Spinal cord (tissue), 10 donors: ENCODE measurements around the gene ZDHHC3. TPM values are rescaled to one million over a fixed set of nuclear protein-coding genes. Genes with fewer than 3 reads are reported as not detected.

Experiments used
- DNase-seq, 6 donors: peaks; one replicate each; pipeline versions ENCODE4 v3.0.0 to v3.0.0-alpha.2; 2013 to 2015; ENCODE audit warnings: low spot score in 6 of 6, low read depth in 4 of 6
- H3K27ac ChIP-seq: one replicate; pipeline ENCODE4 v1.5.1; 2013; ENCODE audit warnings: low read depth, low read length, control low read depth
- H3K27me3 ChIP-seq: one replicate; pipeline ENCODE4 v1.6.1; 2013; ENCODE audit warnings: low read length; ENCODE audit not compliant: control insufficient read depth, insufficient read depth
- H3K36me3 ChIP-seq: one replicate; pipeline ENCODE4 v1.6.1; 2013; ENCODE audit warnings: low read length; ENCODE audit not compliant: control insufficient read depth, insufficient read depth
- H3K4me1 ChIP-seq: one replicate; pipeline ENCODE4 v1.6.1; 2013; ENCODE audit warnings: low read length; ENCODE audit not compliant: control insufficient read depth, insufficient read depth
- H3K4me3 ChIP-seq: one replicate; pipeline ENCODE4 v1.5.1; 2013; ENCODE audit warnings: low read depth, low read length, control low read depth
- H3K9me3 ChIP-seq: one replicate; pipeline ENCODE4 v1.6.1; 2013; ENCODE audit warnings: low read length; ENCODE audit not compliant: control insufficient read depth, insufficient read depth
- WGBS: methylation state at CpG from one replicate; pipeline ENCODE4 v1.1.5; 2013; ENCODE audit warnings: missing lambda C conversion rate; ENCODE audit not compliant: insufficient coverage; 5-methylcytosine and 5-hydroxymethylcytosine counted together
- polyA plus RNA-seq, 2 donors: library from polyadenylated mRNA; unstranded; fragments of 120-200 nt; gene quantifications; one replicate each; pipeline ENCODE4 v1.2.1, GENCODE V29; 2013; ENCODE audit not compliant: insufficient read length in 2 of 2
- total RNA-seq, 2 donors: library from RNA; depleted of rRNA in 1 of 2; stranded (reverse); fragments of 120-200 nt in 1 of 2; fragments of >200 nt in 1 of 2; gene quantifications; one replicate each; pipeline versions ENCODE4 v1.2.3 to v1.2.4, GENCODE V29; 2013 to 2014
- donor health status: healthy.

Gene ZDHHC3
- total and polyA plus RNA-seq, 4 donors, result 57.8 to 95.8 (median 70.6) TPM

DNA sequence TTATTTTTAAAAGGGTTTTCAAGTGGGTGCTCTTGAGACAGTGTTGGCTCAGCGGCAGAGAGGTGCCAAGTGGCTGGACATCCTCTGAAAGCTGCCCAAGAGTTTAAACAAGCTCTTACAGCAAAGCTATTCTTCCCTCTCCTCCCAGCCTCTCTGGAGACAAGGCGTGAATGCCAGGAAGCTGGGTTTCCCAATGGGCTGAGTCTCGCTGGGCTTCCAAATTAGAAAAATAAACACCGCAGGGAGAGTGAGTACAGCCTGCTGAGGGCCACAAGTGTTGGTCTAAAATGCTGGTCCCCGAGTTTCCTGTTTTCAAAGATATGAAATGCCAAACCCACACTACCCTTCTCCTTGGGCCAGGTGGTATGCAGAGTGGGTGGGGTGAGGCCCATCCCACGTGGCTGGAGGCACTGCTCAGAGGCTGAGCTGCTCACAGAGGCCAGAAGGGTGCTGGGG, 36.4 kb downstream of the ZDHHC3 start:
- peak in 1 of 6 donors; percentile 51 for DNase-seq
- 73% methylated on average over 4 of the region's 6 CpGs for WGBS

GRCh38 chr3:44932986-44933944, 42.7 kb downstream of the ZDHHC3 start:
- Histone ChIP-seq H3K4me3 (no peak overlapping the region), H3K9me3 (no peaks in the 10 kb centered on the region), H3K27ac (peak overlapping the region; percentile 6), H3K36me3 (peaks cover 52% of the 10 kb centered on the region), H3K27me3 (no peaks in the 10 kb centered on the region), H3K4me1 (no peaks in the 10 kb centered on the region)
- no peak for DNase-seq
- WGBS, result 91% methylated on average over 13 of the region's 14 CpGs

More for the DNA sequence above, 36.4 kb downstream of the ZDHHC3 start:
- peaks cover 37% of the 10 kb centered on the region for H3K36me3 ChIP-seq
- H3K9me3 ChIP-seq, result no peaks in the 10 kb centered on the region
- no peaks in the 10 kb centered on the region for H3K27me3 ChIP-seq
- peaks cover 10% of the 10 kb centered on the region for H3K4me1 ChIP-seq
- H3K27ac ChIP-seq, result no peak overlapping the region
- H3K4me3 ChIP-seq, result no peak overlapping the region

DNA sequence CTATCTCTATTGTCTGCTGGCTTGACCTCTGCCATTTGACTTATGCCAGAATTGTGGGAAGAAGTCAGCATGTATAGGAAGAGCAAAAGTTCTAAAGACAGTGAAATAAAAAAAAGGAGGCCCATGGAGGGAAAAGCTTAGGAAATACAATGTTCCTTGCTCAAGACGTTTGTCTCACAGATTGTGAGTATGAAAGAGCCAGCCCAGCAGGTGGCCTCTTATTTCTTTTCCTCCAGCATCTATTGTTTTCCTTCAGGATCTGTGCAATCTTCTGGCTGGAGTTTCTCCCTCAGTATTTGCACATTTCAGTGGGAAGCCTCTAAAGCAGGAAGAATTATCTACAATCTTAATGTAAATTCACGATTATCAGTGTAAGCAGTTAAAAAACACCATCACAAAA, 43.7 kb downstream of the ZDHHC3 start:
- DNase-seq, result peak in 1 of 6 donors; percentile 20
- Histone ChIP-seq H3K27ac (no peak overlapping the region), H3K9me3 (no peaks in the 10 kb centered on the region), H3K36me3 (peaks cover 57% of the 10 kb centered on the region), H3K4me1 (no peaks in the 10 kb centered on the region), H3K27me3 (no peaks in the 10 kb centered on the region), H3K4me3 (no peak overlapping the region)
- WGBS, result no CpG with 5 or more reads among the region's 2 CpGs

GRCh38 chr3:44931791-44932190, 44.2 kb downstream of the ZDHHC3 start:
- no peak for DNase-seq
- Histone ChIP-seq H3K27me3 (no peaks in the 10 kb centered on the region), H3K36me3 (peaks cover 59% of the 10 kb centered on the region), H3K4me1 (no peaks in the 10 kb centered on the region), H3K4me3 (no peak overlapping the region), H3K27ac (no peak overlapping the region), H3K9me3 (no peaks in the 10 kb centered on the region)
- 100% methylated on average over 1 of the region's 2 CpGs for WGBS

DNA sequence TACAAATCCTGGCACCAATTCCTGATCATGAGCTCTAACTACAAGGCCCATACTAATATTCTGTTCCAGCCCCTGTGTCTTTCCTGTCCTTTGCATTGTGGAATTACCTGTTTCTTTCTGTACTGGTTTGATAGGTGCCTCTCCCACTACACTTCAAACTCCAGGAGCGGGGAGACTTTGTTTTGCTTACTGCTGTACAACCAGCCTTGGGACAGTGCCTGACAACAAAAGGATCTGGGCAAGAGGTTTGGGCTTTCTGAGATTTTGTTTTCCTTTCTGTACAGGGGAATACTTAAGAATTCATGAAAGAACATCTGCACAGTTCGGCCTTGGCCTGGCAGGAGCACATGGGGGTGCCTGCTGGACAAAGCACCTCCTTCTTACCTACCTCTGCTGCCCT, 45.1 kb downstream of the ZDHHC3 start:
- Histone ChIP-seq H3K9me3 (no peaks in the 10 kb centered on the region), H3K27me3 (no peaks in the 10 kb centered on the region), H3K36me3 (peaks cover 62% of the 10 kb centered on the region), H3K4me3 (no peak overlapping the region), H3K4me1 (no peaks in the 10 kb centered on the region), H3K27ac (no peak overlapping the region)
- no peak for DNase-seq
- WGBS, result 100% methylated on average over 1 of the region's 2 CpGs

GRCh38 chr3:44929782-44930181, 46.2 kb downstream of the ZDHHC3 start:
- H3K4me1 ChIP-seq, result no peaks in the 10 kb centered on the region
- WGBS, result 94% methylated on average over 5 of the region's 5 CpGs
- H3K27me3 ChIP-seq, result no peaks in the 10 kb centered on the region
- H3K4me3 ChIP-seq, result no peak overlapping the region
- no peaks in the 10 kb centered on the region for H3K9me3 ChIP-seq
- no peak overlapping the region for H3K27ac ChIP-seq
- peaks cover 63% of the 10 kb centered on the region for H3K36me3 ChIP-seq
- no peak for DNase-seq

- WGBS, result 95% methylated on average over 7 of the region's 7 CpGs
- Histone ChIP-seq H3K36me3 (peaks cover 54% of the 10 kb centered on the region), H3K4me3 (no peak overlapping the region), H3K27ac (no peak overlapping the region), H3K27me3 (no peaks in the 10 kb centered on the region), H3K4me1 (no peaks in the 10 kb centered on the region), H3K9me3 (no peaks in the 10 kb centered on the region)
- DNase-seq, result no peak
Observed at GRCh38 chr3:44927371-44927770, 48.6 kb downstream of the ZDHHC3 start.

DNA sequence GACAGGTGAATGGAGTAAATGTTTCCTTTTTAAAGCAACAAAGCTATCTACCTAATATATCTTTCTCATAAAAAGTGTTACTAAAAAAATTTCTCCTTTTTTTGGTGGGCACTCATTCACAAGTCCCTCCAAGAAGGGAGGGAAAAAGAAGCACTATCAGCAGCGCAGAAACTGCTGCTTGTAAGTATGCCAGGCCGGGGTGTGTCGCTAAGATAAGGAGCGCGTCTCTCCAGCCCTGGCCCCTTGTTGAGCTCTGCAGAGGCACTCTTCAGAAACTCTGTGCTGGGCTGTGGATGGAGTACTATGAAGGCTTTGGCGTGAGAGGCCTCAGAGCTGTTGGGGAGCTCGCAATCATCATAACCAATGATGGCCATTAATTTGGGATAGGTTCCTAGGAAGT, 49.1 kb downstream of the ZDHHC3 start:
- 89% methylated on average over 4 of the region's 7 CpGs for WGBS
- Histone ChIP-seq H3K36me3 (peaks cover 56% of the 10 kb centered on the region), H3K27me3 (no peaks in the 10 kb centered on the region), H3K4me3 (no peak overlapping the region), H3K4me1 (no peaks in the 10 kb centered on the region), H3K9me3 (no peaks in the 10 kb centered on the region), H3K27ac (no peak overlapping the region)
- DNase-seq, result no peak

DNA sequence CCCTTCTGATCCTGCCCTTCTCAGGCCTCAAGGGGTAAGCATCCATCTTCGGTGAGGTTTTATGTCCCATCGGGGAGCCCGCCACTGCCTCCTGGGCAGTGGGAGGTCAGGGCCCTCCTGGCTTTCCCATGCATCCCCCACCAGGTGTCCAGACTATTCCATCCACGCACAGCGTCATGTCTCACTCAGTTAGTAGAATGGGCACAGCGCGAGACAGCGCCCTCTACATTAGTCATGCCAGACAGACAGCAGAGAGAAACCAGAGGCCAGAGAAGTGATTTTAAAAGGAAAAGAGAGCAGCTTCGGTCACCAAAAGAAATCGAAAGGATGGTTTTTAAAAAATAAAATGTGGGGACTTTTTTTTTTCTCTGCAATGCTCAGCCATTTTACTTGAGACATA, 49.8 kb downstream of the ZDHHC3 start:
- H3K27me3 ChIP-seq, result no peaks in the 10 kb centered on the region
- peaks cover 56% of the 10 kb centered on the region for H3K36me3 ChIP-seq
- no peak overlapping the region for H3K27ac ChIP-seq
- 80% methylated on average over 10 of the region's 10 CpGs for WGBS
- H3K4me3 ChIP-seq, result no peak overlapping the region
- H3K9me3 ChIP-seq, result no peaks in the 10 kb centered on the region
- H3K4me1 ChIP-seq, result no peaks in the 10 kb centered on the region
- DNase-seq, result no peak
